Peyer's patch (tissue), 4 donors: Measurements from ENCODE around the gene FHOD3. TPM values are rescaled to one million over a fixed set of nuclear protein-coding genes. Genes with fewer than 3 reads are reported as not detected.

Experiments used
- DNase-seq, 3 donors: peaks; one replicate each; pipeline ENCODE4 v3.0.0-alpha.2; 2017 to 2019
- H3K27ac ChIP-seq, 4 donors: fragments of 200-600 bp; sonication (generic); one replicate each; pipeline ENCODE4 v1.5.1; 2016 to 2019
- H3K27me3 ChIP-seq, 2 donors: fragments of 200-600 bp; sonication (generic); one replicate each; pipeline ENCODE4 v1.5.1; 2019
- H3K36me3 ChIP-seq, 3 donors: fragments of 200-600 bp; sonication (generic); one replicate each; pipeline ENCODE4 v1.5.1; 2016 to 2019
- H3K4me1 ChIP-seq, 4 donors: fragments of 200-600 bp; sonication (generic); one replicate each; pipeline ENCODE4 v1.5.1; 2016 to 2019
- H3K4me3 ChIP-seq, 4 donors: fragments of 200-600 bp; sonication (generic); 1 replicate in 3 of 4; 2 replicates in 1 of 4; pipeline ENCODE4 v1.5.1; 2016 to 2019; ENCODE audit warnings: mild to moderate bottlenecking in 1 of 4
- H3K9me3 ChIP-seq, 4 donors: fragments of 200-600 bp; sonication (generic); one replicate each; pipeline ENCODE4 v1.5.1; 2016 to 2019; ENCODE audit warnings: mild to moderate bottlenecking in 1 of 4
- POLR2A ChIP-seq, 2 donors: fragments of 450-650 bp; IDR thresholded peaks; one replicate each; pipeline ENCODE4 v1.5.1; 2017; ENCODE audit warnings: antibody characterized with exemption in 2 of 2, mild to moderate bottlenecking in 2 of 2, moderate library complexity in 2 of 2
- total RNA-seq, 4 donors: library from RNA; depleted of rRNA; stranded (reverse); fragments of >200 nt; gene quantifications; one replicate each; pipeline ENCODE4 v1.1.0, GENCODE V29; 2016
- TF ChIP-seq, protein P1 (sequence below), 6 experiments: fragments of 450-650 bp in 4 of 6; fragments of 200-600 bp in 2 of 6; sonication (generic) in 1 of 6; IDR thresholded peaks; one replicate each; pipeline ENCODE4 v1.5.1; 2017 to 2019; ENCODE audit warnings: antibody characterized with exemption in 6 of 6, mild to moderate bottlenecking in 3 of 6, moderate library complexity in 1 of 6

FHOD3 gene
- total RNA-seq, 4 donors from 2014 or later: 0.53 to 10.7 (median 4.6) TPM

DNA sequence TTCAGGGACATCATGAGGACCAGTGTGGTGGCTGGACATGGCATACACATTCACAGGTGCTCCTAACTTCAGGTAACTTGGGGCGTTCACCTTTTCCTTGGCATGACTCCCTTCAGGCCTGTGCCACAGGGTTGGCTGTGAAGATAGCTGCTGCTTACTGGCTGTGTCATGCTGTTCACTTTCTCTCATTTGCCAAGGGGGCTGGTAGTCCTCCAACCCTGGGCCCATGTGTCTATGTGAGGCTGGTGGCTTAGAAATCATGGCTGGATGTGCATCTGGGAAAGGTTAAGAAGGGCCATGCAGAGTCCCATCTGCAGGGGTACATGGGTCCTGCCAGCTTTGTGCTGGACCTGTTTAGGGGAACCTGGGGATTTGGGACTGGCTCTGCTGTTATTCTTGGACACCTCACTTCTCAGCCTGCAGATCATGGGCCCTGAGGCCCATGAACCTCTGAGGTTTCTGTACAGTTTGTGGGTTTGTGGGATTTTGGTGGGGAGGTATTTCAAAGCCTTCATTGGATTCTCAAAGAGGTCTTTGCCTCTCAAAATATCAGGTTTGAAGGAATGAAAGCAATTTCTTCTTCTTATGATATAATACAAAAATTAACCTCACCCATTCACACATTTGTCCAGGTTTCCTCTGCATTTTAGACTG is 62.9 kb downstream of the FHOD3 start:
- no peak for TF ChIP-seq POLR2A (IDR thresholded peaks at IDR 0.05)
- TF ChIP-seq, protein P1, sequence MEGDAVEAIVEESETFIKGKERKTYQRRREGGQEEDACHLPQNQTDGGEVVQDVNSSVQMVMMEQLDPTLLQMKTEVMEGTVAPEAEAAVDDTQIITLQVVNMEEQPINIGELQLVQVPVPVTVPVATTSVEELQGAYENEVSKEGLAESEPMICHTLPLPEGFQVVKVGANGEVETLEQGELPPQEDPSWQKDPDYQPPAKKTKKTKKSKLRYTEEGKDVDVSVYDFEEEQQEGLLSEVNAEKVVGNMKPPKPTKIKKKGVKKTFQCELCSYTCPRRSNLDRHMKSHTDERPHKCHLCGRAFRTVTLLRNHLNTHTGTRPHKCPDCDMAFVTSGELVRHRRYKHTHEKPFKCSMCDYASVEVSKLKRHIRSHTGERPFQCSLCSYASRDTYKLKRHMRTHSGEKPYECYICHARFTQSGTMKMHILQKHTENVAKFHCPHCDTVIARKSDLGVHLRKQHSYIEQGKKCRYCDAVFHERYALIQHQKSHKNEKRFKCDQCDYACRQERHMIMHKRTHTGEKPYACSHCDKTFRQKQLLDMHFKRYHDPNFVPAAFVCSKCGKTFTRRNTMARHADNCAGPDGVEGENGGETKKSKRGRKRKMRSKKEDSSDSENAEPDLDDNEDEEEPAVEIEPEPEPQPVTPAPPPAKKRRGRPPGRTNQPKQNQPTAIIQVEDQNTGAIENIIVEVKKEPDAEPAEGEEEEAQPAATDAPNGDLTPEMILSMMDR (IDR thresholded peaks at IDR 0.05): no peak

DNA sequence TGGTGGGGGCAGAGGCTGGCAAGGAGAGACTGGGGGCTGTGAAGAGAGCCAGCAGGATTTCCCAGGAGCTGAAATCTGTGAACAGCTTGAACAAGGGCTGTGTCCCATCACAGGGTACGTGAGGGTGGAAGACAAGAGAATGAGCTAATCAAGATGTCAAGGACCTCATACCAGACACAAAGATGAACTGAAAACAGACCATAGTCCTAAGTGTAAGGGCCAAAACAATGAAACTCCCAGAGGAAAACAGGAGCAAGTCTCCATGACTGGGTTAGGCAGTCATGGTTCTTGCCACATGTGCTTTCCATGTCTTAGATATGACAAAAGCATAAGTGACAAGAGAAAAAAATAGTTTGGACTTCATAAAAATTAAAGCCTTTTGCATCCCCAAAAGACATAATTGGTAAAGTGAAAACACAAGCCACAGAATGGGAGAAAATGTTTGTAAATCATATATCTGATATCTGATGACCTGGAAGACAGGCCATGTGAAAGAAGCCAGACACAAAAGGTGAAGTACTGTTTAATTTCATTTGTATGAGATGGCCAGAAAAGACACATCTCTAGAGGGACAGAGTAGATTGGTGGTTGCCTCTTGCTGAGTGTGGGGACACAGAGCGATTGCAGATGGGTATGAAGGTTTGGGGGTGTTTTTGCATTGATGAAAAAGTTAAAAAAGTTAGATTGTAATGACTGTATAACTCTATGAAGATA is 67.6 kb downstream of the FHOD3 start:
- H3K36me3 ChIP-seq: no peaks in the 10 kb centered on the region
- H3K9me3 ChIP-seq: no peaks in the 10 kb centered on the region
- TF ChIP-seq, protein P1 (IDR thresholded peaks at IDR 0.05): no peak
- no peak for TF ChIP-seq POLR2A (IDR thresholded peaks at IDR 0.05)
- H3K27me3 ChIP-seq: no peaks in the 10 kb centered on the region
- H3K27ac ChIP-seq: no peak overlapping the region
- no peaks in the 10 kb centered on the region for H3K4me1 ChIP-seq
- no peak overlapping the region for H3K4me3 ChIP-seq
- DNase-seq: no peak

More for the DNA sequence above, 62.9 kb downstream of the FHOD3 start:
- H3K27ac ChIP-seq: no peak overlapping the region
- H3K4me1 ChIP-seq: no peaks in the 10 kb centered on the region
- no peak for DNase-seq
- no peaks in the 10 kb centered on the region for H3K27me3 ChIP-seq
- no peaks in the 10 kb centered on the region for H3K9me3 ChIP-seq
- H3K4me3 ChIP-seq: no peak overlapping the region
- H3K36me3 ChIP-seq: no peaks in the 10 kb centered on the region

DNA sequence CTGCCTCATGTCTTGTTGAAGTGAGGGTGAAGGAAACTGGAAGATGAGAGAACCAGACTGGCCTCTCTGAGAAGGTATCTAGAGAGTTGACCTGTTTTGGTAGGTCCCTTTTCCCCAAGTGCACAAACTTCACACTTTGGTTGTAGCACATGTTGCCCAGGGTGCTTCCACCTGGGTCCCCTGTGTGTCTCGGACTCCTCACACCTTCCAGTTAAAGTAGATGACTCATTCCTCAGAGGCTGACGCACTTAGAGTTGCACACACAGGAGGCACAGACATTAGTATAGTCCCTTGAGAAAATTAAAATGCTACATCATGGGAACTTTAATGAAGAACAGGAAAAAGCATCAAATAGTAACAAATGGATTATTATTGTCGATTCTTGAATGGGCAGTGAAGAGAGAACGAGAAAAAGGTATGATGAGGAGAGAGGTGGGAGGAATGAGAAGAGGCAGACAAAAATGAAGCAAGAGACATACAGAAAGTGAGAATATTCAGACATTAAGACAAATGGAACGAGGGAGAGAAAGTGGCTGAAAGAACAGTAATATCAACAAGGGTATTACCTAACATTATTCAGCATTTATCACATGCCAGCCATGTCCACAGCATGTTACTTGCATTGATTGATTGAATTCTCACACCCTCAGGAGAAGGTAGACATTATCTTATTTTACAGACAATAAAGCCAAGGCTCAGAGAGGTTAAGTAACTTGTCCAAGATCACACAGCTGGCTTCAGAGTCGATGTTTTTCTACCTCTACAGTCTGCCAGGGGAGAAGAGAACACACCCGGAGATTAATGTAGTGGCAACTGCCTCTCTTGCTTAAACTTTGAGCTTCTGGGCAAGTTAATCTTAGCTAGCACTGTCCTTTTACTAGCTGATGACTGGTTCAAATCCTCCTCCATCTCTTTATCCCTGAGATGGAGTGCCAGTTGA is 68.6 kb downstream of the FHOD3 start:
- no peaks in the 10 kb centered on the region for H3K9me3 ChIP-seq
- no peak for DNase-seq
- H3K27me3 ChIP-seq: no peaks in the 10 kb centered on the region
- H3K27ac ChIP-seq: no peak overlapping the region
- H3K4me3 ChIP-seq: no peak overlapping the region
- H3K4me1 ChIP-seq: no peaks in the 10 kb centered on the region
- TF ChIP-seq, protein P1 (IDR thresholded peaks at IDR 0.05): no peak
- TF ChIP-seq POLR2A (IDR thresholded peaks at IDR 0.05): no peak
- no peaks in the 10 kb centered on the region for H3K36me3 ChIP-seq

DNA sequence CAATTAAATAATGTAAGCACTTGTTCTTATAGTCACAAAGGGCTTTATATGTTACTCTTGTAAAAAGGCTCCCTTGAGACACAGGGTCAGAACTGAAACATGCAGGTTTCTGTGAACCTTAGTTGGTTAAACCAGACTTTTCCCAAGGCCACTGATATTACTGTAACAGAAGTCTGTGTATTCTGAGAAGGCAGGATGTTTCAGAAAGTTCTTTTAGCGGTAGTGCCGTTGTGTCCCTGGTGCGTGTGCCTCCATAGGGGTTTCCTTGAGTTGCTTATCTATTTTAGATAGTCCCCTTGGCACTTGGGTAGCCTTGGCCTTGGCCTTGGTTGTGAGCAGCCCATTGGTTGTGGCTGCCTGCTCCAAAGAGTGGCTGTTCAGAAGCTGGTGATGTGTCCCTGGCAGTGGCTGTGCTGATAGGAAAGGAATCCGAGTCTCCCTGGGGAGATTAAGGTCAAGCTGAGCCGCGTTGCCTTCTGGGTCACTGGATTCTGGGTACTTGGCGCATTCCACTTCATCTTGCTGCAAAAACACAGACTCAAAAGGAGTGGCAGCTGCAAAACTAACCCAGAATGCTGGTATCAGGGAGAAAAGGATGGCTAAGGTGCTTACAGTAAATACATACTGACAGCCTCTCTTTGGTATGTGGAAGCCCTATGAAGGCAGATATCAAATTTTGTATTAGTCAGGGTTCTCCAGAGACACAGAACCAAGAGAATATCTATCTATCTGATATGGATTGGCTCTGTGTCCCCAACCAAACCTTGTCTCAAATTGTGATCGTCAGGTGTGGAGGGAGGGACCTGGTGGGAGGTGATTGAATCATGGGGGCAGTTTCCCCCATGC is 69.7 kb downstream of the FHOD3 start:
- no peaks in the 10 kb centered on the region for H3K9me3 ChIP-seq
- H3K4me1 ChIP-seq: no peaks in the 10 kb centered on the region
- TF ChIP-seq, protein P1 (IDR thresholded peaks at IDR 0.05): no peak
- no peak for TF ChIP-seq POLR2A (IDR thresholded peaks at IDR 0.05)
- DNase-seq: no peak
- H3K27ac ChIP-seq: no peak overlapping the region
- no peaks in the 10 kb centered on the region for H3K36me3 ChIP-seq
- no peak overlapping the region for H3K4me3 ChIP-seq
- no peaks in the 10 kb centered on the region for H3K27me3 ChIP-seq

DNA sequence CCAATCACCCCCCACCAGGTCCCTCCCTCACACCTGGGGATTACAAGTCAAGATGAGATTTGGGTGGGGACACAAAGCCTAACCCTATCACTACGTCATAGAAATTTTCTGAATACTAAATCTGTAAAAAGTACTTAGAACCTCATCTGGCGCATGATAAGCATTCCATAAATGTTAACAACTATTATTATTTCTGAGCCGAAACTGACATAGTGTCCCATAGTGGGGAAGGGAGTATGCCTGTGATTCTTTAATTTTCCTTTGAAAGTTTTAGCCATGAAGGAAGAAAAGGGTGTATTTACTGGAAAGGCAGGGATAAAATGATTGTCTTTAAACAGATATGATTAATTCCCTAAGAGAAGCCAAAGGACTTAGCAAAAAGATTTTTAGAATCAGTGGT is 71.4 kb downstream of the FHOD3 start:
- Histone ChIP-seq H3K4me3 (no peak overlapping the region), H3K27ac (no peak overlapping the region), H3K9me3 (no peaks in the 10 kb centered on the region), H3K27me3 (no peaks in the 10 kb centered on the region), H3K4me1 (no peaks in the 10 kb centered on the region), H3K36me3 (no peaks in the 10 kb centered on the region)
- no peak for DNase-seq
- no peak for TF ChIP-seq POLR2A (IDR thresholded peaks at IDR 0.05)
- TF ChIP-seq, protein P1 (IDR thresholded peaks at IDR 0.05): no peak
